HCT116 (cell line): ENCODE measurements around the gene ILRUN. TPM values are rescaled to one million over a fixed set of nuclear protein-coding genes. Genes with fewer than 3 reads are reported as not detected.

Source experiments
- ATAC-seq: fragments of 200-7000 bp; cut with Tn5 transposase; 2 replicates; pipeline ENCODE4 v1.9.1; 2020; ENCODE audit warnings: mild to moderate bottlenecking, moderate library complexity
- BruUV-seq: library from RNA; stranded (reverse); fragments of 400-500 nt; replicated peaks from 2 replicates; lab custom pipeline; 2021; lab: Mats Ljungman, UMichigan
- CTCF ChIA-PET: fragments of 300-600 bp; sonication (Branson Sonifier 250); formaldehyde crosslinking; loops from one replicate; lab custom pipeline; 2021; ENCODE audit warnings: antibody characterized with exemption; lab: Charles Lee
- POLR2A ChIA-PET: fragments of 300-600, 350-600 bp; sonication (Branson Sonifier 250); formaldehyde crosslinking; loops from one replicate; lab custom pipeline; 2021; ENCODE audit warnings: antibody characterized with exemption; lab: Charles Lee
- RAD21 ChIA-PET, 2 experiments: fragments of 300-600 bp; sonication (Branson Sonifier 250); formaldehyde crosslinking; loops; one replicate each; lab custom pipeline; 2023; ENCODE audit warnings: low total read pairs in 2 of 2; ENCODE audit not compliant: uncharacterized antibody in 2 of 2, unreplicated experiment in 2 of 2, low non-redundant PET in 1 of 2; lab: Charles Lee
- DNase-seq: peaks from one replicate; pipeline ENCODE4 v3.0.0-alpha.2; 2010; ENCODE audit warnings: low read depth, low spot score
- H2AFZ ChIP-seq: fragments of 200-600 bp; shearing (Covaris generic), sonication (generic); 2 replicates; pipeline ENCODE4 v1.6.1; 2017; ENCODE audit warnings: low read depth, mixed run types, mixed read lengths, antibody characterized with exemption, low read length; ENCODE audit not compliant: poor library complexity, severe bottlenecking
- H3K27ac ChIP-seq: 2 replicates; pipeline ENCODE4 v1.5.1; 2012; ENCODE audit warnings: low read depth, low read length
- H3K27me3 ChIP-seq: fragments of 200-600 bp; sonication (generic); 2 replicates; pipeline ENCODE4 v1.6.1; 2016; ENCODE audit warnings: mixed run types, low read length, mixed read lengths; ENCODE audit not compliant: insufficient read depth
- H3K36me3 ChIP-seq, 2 experiments: fragments of 200-500 bp in 1 of 2; fragments of 200-600 bp in 1 of 2; sonication (Bioruptor generic) in 1 of 2; sonication (generic) in 1 of 2; 2 replicates each; pipeline versions ENCODE4 v1.5.1 to v1.6.1; 2014 to 2016; ENCODE audit warnings: low read length in 2 of 2, inconsistent platforms in 1 of 2, mixed read lengths in 1 of 2, mixed run types in 1 of 2; ENCODE audit not compliant: insufficient read depth in 2 of 2, control insufficient read depth in 1 of 2
- H3K4me1 ChIP-seq, 2 experiments: fragments of 200-600 bp in 1 of 2; sonication (generic) in 1 of 2; 2 replicates each; pipeline versions ENCODE4 v1.5.1 to v1.6.1; 2012 to 2017; ENCODE audit warnings: low read length in 2 of 2, inconsistent platforms in 1 of 2, mild to moderate bottlenecking in 1 of 2, mixed read lengths in 1 of 2, mixed run types in 1 of 2, moderate library complexity in 1 of 2; ENCODE audit not compliant: insufficient read depth in 2 of 2, control insufficient read depth in 1 of 2
- H3K4me2 ChIP-seq: fragments of 200-600 bp; sonication (generic); 2 replicates; pipeline ENCODE4 v1.6.1; 2017; ENCODE audit warnings: mixed run types, low read length, mixed read lengths
- H3K4me3 ChIP-seq, 2 experiments: fragments of 200-600 bp in 1 of 2; sonication (generic) in 1 of 2; replicated peaks in 1 of 2; 2 replicates each; pipeline ENCODE4 v1.5.1; 2011 to 2016; ENCODE audit warnings: low read length in 2 of 2, control low read depth in 1 of 2, low read depth in 1 of 2, mild to moderate bottlenecking in 1 of 2, mixed read lengths in 1 of 2, mixed run types in 1 of 2
- H3K79me2 ChIP-seq: fragments of 200-600 bp; sonication (generic); 2 replicates; pipeline ENCODE4 v1.6.1; 2017; ENCODE audit warnings: mild to moderate bottlenecking, mixed run types, low read length, moderate library complexity, mixed read lengths; ENCODE audit not compliant: insufficient read depth
- H3K9ac ChIP-seq: fragments of 200-600 bp; sonication (generic); 2 replicates; pipeline ENCODE4 v1.6.1; 2016; ENCODE audit warnings: low read length, mixed read lengths
- H3K9me2 ChIP-seq: fragments of 200-600 bp; sonication (generic), shearing (Covaris generic); 2 replicates; pipeline ENCODE4 v1.6.1; 2017; ENCODE audit warnings: mixed run types, mild to moderate bottlenecking, moderate library complexity; ENCODE audit not compliant: insufficient read depth
- H3K9me3 ChIP-seq, 2 experiments: fragments of 200-500 bp in 1 of 2; fragments of 200-600 bp in 1 of 2; sonication (Bioruptor generic) in 1 of 2; sonication (generic) in 1 of 2; 2 replicates each; pipeline ENCODE4 v1.6.1; 2014 to 2017; ENCODE audit warnings: low read length in 2 of 2, mixed read lengths in 2 of 2, inconsistent platforms in 1 of 2, low read depth in 1 of 2, mild to moderate bottlenecking in 1 of 2, mixed run types in 1 of 2, moderate library complexity in 1 of 2; ENCODE audit not compliant: control insufficient read depth in 1 of 2, insufficient read depth in 1 of 2
- H4K20me1 ChIP-seq: fragments of 200-600 bp; sonication (generic), shearing (Covaris generic); 2 replicates; pipeline ENCODE4 v1.6.1; 2017; ENCODE audit warnings: mixed run types, mild to moderate bottlenecking, moderate library complexity; ENCODE audit not compliant: insufficient read depth
- CEBPB ChIP-seq: IDR thresholded peaks from 2 replicates; pipeline ENCODE4 v1.6.1; 2012; ENCODE audit warnings: low read depth
- ELF1 ChIP-seq: IDR thresholded peaks from 2 replicates; pipeline ENCODE4 v1.6.1; 2012; ENCODE audit warnings: low read depth, borderline replicate concordance
- EZH2 ChIP-seq: fragments of 200-600 bp; sonication (generic); IDR thresholded peaks from 2 replicates; pipeline ENCODE4 v1.6.1; 2017; ENCODE audit warnings: antibody characterized with exemption, mixed run types
- EZH2phosphoT487 ChIP-seq: fragments of 200-600 bp; IDR thresholded peaks from 2 replicates; pipeline ENCODE4 v1.6.1; 2018; ENCODE audit warnings: antibody characterized with exemption, borderline replicate concordance
- POLR2A ChIP-seq: IDR thresholded peaks from 2 replicates; pipeline ENCODE4 v1.7.0; 2011; ENCODE audit warnings: borderline replicate concordance; ENCODE audit not compliant: insufficient read depth, insufficient read length; ENCODE audit errors: extremely low read depth
- SP1 ChIP-seq: IDR thresholded peaks from 2 replicates; pipeline ENCODE4 v1.6.1; 2012; ENCODE audit warnings: low read depth
- SRF ChIP-seq: IDR thresholded peaks from 2 replicates; pipeline ENCODE4 v1.6.1; 2012; ENCODE audit warnings: low read depth
- YY1 ChIP-seq: IDR thresholded peaks from 2 replicates; pipeline ENCODE4 v1.6.1; 2011; ENCODE audit warnings: low read length, low read depth, moderate library complexity, mild to moderate bottlenecking; ENCODE audit not compliant: insufficient replicate concordance; ENCODE audit errors: extremely low read depth
- ZNF274 ChIP-seq: fragments of 200-500 bp; sonication (Bioruptor generic); IDR thresholded peaks from 2 replicates; pipeline ENCODE4 v1.6.1; 2014; ENCODE audit warnings: mild to moderate bottlenecking, low read depth, low read length, inconsistent platforms
- intact Hi-C: fragments of 100-400 bp; cut with micrococcal nuclease; formaldehyde crosslinking; loops from 2 replicates; pipeline ENCODE4 v1.10.0; 2022
- total RNA-seq: library from RNA; stranded (reverse); gene quantifications from one replicate; pipeline ENCODE4 v1.2.1, GENCODE V29; 2021; ENCODE audit not compliant: unreplicated experiment
- TF ChIP-seq, protein P1 (sequence below): IDR thresholded peaks from 2 replicates; pipeline ENCODE4 v1.6.1; 2012
- TF ChIP-seq, protein P2 (sequence below): IDR thresholded peaks from 2 replicates; pipeline ENCODE4 v1.6.1; 2012; ENCODE audit warnings: low read depth
- TF ChIP-seq, protein P3 (sequence below): IDR thresholded peaks from 2 replicates; pipeline ENCODE4 v1.6.1; 2012
- TF ChIP-seq, protein P4 (sequence below), 3 experiments: fragments of 200-600 bp in 1 of 3; sonication (generic) in 1 of 3; IDR thresholded peaks in 2 of 3; conservative IDR thresholded peaks in 1 of 3; 2 replicates each; pipeline ENCODE4 v1.5.1; 2012 to 2017; ENCODE audit warnings: low read depth in 2 of 3, low read length in 2 of 3, antibody characterized with exemption in 1 of 3, borderline replicate concordance in 1 of 3, control low read depth in 1 of 3, mild to moderate bottlenecking in 1 of 3, mixed read lengths in 1 of 3, mixed run types in 1 of 3, moderate library complexity in 1 of 3; ENCODE audit not compliant: insufficient read depth in 1 of 3

Gene ILRUN
- total RNA-seq, 1 experiment from 2014 or later, result 51.9 TPM

DNA sequence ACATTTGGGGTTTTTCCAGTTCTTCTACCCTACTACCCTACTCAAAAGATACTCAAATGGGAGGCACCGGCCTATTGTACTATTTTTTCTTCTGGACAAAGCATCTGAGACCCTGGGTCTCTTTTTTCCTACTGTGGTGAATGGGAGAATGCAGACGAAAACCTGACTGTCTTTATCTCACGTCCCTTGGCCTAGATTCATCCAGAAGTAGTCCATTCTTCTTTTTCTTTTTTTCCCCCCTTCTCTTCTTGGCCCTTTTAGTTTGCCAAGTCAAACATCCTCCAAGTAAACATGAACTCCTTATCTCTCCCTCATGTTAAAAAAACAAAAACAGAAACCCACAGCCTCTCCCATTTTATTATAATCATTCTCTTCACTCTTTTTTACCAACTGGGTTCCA, 8.7 kb upstream of the ILRUN start:
- no peaks in the 10 kb centered on the region for H3K9me2 ChIP-seq
- no peaks in the 10 kb centered on the region for H4K20me1 ChIP-seq
- no peaks in the 10 kb centered on the region for H3K36me3 ChIP-seq
- H3K9ac ChIP-seq, result no peak overlapping the region
- CTCF ChIA-PET, result no interaction called here
- H3K4me3 ChIP-seq, result no peak overlapping the region
- no peak overlapping the region for H3K4me2 ChIP-seq
- intact Hi-C loops, result no loop called here
- no TSS peak for BruUV-seq
- POLR2A ChIA-PET, result no interaction called here
- no peak for TF ChIP-seq POLR2A
- no peak for TF ChIP-seq YY1
- no peak for TF ChIP-seq SP1
- no peak for TF ChIP-seq EZH2phosphoT487
- TF ChIP-seq, protein P1, sequence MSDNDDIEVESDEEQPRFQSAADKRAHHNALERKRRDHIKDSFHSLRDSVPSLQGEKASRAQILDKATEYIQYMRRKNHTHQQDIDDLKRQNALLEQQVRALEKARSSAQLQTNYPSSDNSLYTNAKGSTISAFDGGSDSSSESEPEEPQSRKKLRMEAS, result no peak
- TF ChIP-seq, protein P2, sequence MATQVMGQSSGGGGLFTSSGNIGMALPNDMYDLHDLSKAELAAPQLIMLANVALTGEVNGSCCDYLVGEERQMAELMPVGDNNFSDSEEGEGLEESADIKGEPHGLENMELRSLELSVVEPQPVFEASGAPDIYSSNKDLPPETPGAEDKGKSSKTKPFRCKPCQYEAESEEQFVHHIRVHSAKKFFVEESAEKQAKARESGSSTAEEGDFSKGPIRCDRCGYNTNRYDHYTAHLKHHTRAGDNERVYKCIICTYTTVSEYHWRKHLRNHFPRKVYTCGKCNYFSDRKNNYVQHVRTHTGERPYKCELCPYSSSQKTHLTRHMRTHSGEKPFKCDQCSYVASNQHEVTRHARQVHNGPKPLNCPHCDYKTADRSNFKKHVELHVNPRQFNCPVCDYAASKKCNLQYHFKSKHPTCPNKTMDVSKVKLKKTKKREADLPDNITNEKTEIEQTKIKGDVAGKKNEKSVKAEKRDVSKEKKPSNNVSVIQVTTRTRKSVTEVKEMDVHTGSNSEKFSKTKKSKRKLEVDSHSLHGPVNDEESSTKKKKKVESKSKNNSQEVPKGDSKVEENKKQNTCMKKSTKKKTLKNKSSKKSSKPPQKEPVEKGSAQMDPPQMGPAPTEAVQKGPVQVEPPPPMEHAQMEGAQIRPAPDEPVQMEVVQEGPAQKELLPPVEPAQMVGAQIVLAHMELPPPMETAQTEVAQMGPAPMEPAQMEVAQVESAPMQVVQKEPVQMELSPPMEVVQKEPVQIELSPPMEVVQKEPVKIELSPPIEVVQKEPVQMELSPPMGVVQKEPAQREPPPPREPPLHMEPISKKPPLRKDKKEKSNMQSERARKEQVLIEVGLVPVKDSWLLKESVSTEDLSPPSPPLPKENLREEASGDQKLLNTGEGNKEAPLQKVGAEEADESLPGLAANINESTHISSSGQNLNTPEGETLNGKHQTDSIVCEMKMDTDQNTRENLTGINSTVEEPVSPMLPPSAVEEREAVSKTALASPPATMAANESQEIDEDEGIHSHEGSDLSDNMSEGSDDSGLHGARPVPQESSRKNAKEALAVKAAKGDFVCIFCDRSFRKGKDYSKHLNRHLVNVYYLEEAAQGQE, result no peak
- no peak for TF ChIP-seq SRF
- no peak for TF ChIP-seq ZNF274
- TF ChIP-seq, protein P3, sequence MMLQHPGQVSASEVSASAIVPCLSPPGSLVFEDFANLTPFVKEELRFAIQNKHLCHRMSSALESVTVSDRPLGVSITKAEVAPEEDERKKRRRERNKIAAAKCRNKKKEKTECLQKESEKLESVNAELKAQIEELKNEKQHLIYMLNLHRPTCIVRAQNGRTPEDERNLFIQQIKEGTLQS, result no peak
- no peak for TF ChIP-seq ELF1
- TF ChIP-seq, protein P4, sequence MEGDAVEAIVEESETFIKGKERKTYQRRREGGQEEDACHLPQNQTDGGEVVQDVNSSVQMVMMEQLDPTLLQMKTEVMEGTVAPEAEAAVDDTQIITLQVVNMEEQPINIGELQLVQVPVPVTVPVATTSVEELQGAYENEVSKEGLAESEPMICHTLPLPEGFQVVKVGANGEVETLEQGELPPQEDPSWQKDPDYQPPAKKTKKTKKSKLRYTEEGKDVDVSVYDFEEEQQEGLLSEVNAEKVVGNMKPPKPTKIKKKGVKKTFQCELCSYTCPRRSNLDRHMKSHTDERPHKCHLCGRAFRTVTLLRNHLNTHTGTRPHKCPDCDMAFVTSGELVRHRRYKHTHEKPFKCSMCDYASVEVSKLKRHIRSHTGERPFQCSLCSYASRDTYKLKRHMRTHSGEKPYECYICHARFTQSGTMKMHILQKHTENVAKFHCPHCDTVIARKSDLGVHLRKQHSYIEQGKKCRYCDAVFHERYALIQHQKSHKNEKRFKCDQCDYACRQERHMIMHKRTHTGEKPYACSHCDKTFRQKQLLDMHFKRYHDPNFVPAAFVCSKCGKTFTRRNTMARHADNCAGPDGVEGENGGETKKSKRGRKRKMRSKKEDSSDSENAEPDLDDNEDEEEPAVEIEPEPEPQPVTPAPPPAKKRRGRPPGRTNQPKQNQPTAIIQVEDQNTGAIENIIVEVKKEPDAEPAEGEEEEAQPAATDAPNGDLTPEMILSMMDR (IDR thresholded peaks at IDR 0.05 in 2 of 3, conservative IDR thresholded peaks at IDR 0.05 in 1 of 3; ENCODE audit: borderline replicate concordance in 1 of 3, insufficient read depth in 1 of 3, low read depth in 2 of 3, low read length in 2 of 3), result no peak
- TF ChIP-seq EZH2, result no peak
- TF ChIP-seq CEBPB, result no peak
- TF ChIP-seq, all 23 proteins: peak for 0
- Histone ChIP-seq H3K9me3 (no peaks in the 10 kb centered on the region), H2AFZ (no peak overlapping the region), H3K4me1 (peaks cover 0 to 4% of the 10 kb centered on the region in 2 experiments; a peak in 2 of 4 replicates), H3K27me3 (no peaks in the 10 kb centered on the region), H3K79me2 (no peaks in the 10 kb centered on the region), H3K27ac (no peak overlapping the region)
- no peak for ATAC-seq
- DNase-seq, result no peak
- RAD21 ChIA-PET, result no interaction called here
